ENCODE data around the gene EVC.

Gene EVC

DNA sequence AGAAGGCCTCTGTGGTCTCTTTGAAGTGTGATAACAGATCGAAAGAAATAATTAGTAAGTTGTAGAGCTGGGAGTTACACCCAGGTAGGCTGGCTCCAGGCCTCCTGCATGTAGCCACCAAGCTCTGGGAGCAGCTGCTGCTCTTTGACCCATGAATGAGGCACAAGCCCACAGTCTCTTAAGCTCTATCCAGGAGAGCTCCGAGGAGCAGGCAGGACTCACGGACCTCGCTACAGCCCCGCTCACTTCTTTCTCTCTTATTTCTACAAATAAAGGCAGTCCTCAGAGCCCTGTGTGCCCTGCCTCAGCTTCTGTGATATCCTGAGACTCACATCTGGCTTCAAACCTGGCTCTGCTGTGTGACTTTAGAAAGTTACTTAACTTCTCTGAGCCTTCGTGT lies 86.9 kb downstream of the EVC start:
- peaks cover 0 to 18% (median 0%) of the 10 kb centered on the region in 11 experiments; a peak in 1 of 22 replicates for H4K20me1 ChIP-seq
- H3K4me3 ChIP-seq: no peak overlapping the region
- TF ChIP-seq Cebpa-rat (IDR thresholded peaks at IDR 0.05): no peak
- H3K27me3 ChIP-seq: no peaks in the 10 kb centered on the region
- no peak overlapping the region for H3K4me2 ChIP-seq
- H3K36me3 ChIP-seq: peaks cover 6 to 49% (median 25%) of the 10 kb centered on the region in 11 experiments; a peak in 19 of 22 replicates
- peaks cover 0 to 13% (median 7%) of the 10 kb centered on the region in 11 experiments; a peak in 12 of 22 replicates for H3K9me3 ChIP-seq (replicated peaks in 1 of 11)
- no peak overlapping the region for H3K9ac ChIP-seq
- H3K27ac ChIP-seq: no peak overlapping the region
- no peaks in the 10 kb centered on the region for H3K4me1 ChIP-seq

- Histone ChIP-seq H3K4me1 (no peaks in the 10 kb centered on the region), H3K4me3 (no peak overlapping the region), H3K27ac (no peak overlapping the region), H3K9me3 (replicated peaks in 1 of 11) (peaks cover 0 to 14% (median 7%) of the 10 kb centered on the region in 11 experiments; a peak in 12 of 22 replicates), H4K20me1 (peaks cover 0 to 18% (median 0%) of the 10 kb centered on the region in 11 experiments; a peak in 1 of 22 replicates), H3K9ac (no peak overlapping the region), H3K4me2 (no peak overlapping the region), H3K27me3 (no peaks in the 10 kb centered on the region), H3K36me3 (peaks cover 6 to 55% (median 26%) of the 10 kb centered on the region in 11 experiments; a peak in 19 of 22 replicates)
- no peak for TF ChIP-seq Cebpa-rat (IDR thresholded peaks at IDR 0.05)
Measured at GRCh38 chr4:5798462-5798861, 87.5 kb downstream of the EVC start.

DNA sequence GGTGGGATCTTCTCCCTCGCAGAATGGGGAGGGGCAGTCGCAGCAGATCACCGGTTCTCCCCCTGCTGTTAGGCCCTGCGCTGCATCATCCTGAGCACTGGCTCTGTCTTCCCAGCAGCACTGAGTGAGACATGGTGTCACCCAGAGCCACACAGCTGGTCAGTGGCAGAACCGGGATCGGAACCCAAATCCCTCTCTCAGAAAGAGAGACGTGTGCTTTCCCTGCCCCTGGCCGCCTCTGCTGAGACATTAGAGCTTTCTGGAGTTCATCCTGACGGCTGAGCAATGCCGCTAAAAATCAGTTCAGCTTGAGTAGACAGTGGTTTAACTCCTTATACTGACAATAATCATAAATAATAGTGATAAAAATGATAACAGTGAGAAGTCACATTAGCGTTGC lies 87.9 kb downstream of the EVC start:
- no peak overlapping the region for H3K4me3 ChIP-seq
- H3K9me3 ChIP-seq (replicated peaks in 1 of 11): peaks cover 0 to 14% (median 7%) of the 10 kb centered on the region in 11 experiments; a peak in 12 of 22 replicates
- no peak overlapping the region for H3K9ac ChIP-seq
- H3K27me3 ChIP-seq: no peaks in the 10 kb centered on the region
- H3K36me3 ChIP-seq: peaks cover 6 to 60% (median 26%) of the 10 kb centered on the region in 11 experiments; a peak in 19 of 22 replicates
- no peak overlapping the region for H3K4me2 ChIP-seq
- no peak for TF ChIP-seq Cebpa-rat (IDR thresholded peaks at IDR 0.05)
- peaks cover 0 to 18% (median 0%) of the 10 kb centered on the region in 11 experiments; a peak in 1 of 22 replicates for H4K20me1 ChIP-seq
- H3K27ac ChIP-seq: no peak overlapping the region
- no peaks in the 10 kb centered on the region for H3K4me1 ChIP-seq

GRCh38 chr4:5799406-5799805 lies 88.4 kb downstream of the EVC start:
- Histone ChIP-seq H3K4me3 (no peak overlapping the region), H4K20me1 (peaks cover 0 to 18% (median 0%) of the 10 kb centered on the region in 11 experiments; a peak in 1 of 22 replicates), H3K4me1 (no peaks in the 10 kb centered on the region), H3K27me3 (no peaks in the 10 kb centered on the region), H3K9ac (no peak overlapping the region), H3K36me3 (peaks cover 6 to 65% (median 27%) of the 10 kb centered on the region in 11 experiments; a peak in 19 of 22 replicates), H3K27ac (no peak overlapping the region), H3K9me3 (replicated peaks in 1 of 11) (peaks cover 0 to 14% (median 7%) of the 10 kb centered on the region in 11 experiments; a peak in 12 of 22 replicates), H3K4me2 (no peak overlapping the region)
- no peak for TF ChIP-seq Cebpa-rat (IDR thresholded peaks at IDR 0.05)

GRCh38 chr4:5800496-5800895 lies 89.5 kb downstream of the EVC start:
- Histone ChIP-seq H3K4me2 (no peak overlapping the region), H3K4me3 (no peak overlapping the region), H4K20me1 (peaks cover 0 to 18% (median 0%) of the 10 kb centered on the region in 11 experiments; a peak in 1 of 22 replicates), H3K9me3 (replicated peaks in 1 of 11) (peaks cover 0 to 7% (median 2%) of the 10 kb centered on the region in 11 experiments; a peak in 12 of 22 replicates), H3K9ac (no peak overlapping the region), H3K4me1 (peaks cover 0 to 4% (median 0%) of the 10 kb centered on the region in 10 experiments; a peak in 1 of 20 replicates), H3K27me3 (no peaks in the 10 kb centered on the region), H3K27ac (no peak overlapping the region), H3K36me3 (peaks cover 0 to 65% (median 23%) of the 10 kb centered on the region in 11 experiments; a peak in 16 of 22 replicates)
- TF ChIP-seq Cebpa-rat (IDR thresholded peaks at IDR 0.05): no peak

GRCh38 chr4:5801696-5802095 lies 90.7 kb downstream of the EVC start:
- no peak for TF ChIP-seq Cebpa-rat (IDR thresholded peaks at IDR 0.05)
- Histone ChIP-seq H3K9me3 (replicated peaks in 1 of 11) (peaks cover 0 to 6% (median 0%) of the 10 kb centered on the region in 11 experiments; a peak in 2 of 22 replicates), H3K4me1 (peaks cover 0 to 7% (median 0%) of the 10 kb centered on the region in 10 experiments; a peak in 1 of 20 replicates), H3K4me2 (no peak overlapping the region), H3K36me3 (peaks cover 5 to 55% (median 19%) of the 10 kb centered on the region in 11 experiments; a peak in 16 of 22 replicates), H4K20me1 (peaks cover 0 to 16% (median 0%) of the 10 kb centered on the region in 11 experiments; a peak in 1 of 22 replicates), H3K27me3 (no peaks in the 10 kb centered on the region), H3K4me3 (no peak overlapping the region), H3K9ac (no peak overlapping the region), H3K27ac (no peak overlapping the region)

DNA sequence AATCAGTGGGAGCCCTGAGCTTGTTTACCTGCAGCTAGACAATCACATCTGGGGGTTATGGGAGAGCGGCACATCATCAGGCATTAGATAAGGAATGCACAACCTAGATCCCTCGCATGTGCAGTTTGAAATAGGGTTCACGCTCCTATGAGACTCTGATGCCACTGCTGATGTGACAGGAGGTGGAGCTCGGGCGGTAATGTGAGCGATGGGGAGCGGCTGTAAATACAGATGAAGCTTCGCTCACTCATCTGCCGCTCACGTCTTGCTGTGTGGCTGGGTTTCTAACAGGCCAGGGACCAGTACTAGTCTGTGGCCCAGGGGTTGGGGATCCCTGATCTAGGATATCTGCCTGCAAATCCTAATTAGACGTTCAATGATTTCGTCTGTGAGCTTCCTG lies 91.6 kb downstream of the EVC start:
- Histone ChIP-seq H4K20me1 (peaks cover 0 to 14% (median 0%) of the 10 kb centered on the region in 11 experiments; a peak in 1 of 22 replicates), H3K4me1 (peaks cover 0 to 11% (median 4%) of the 10 kb centered on the region in 10 experiments; a peak in 8 of 20 replicates), H3K27ac (no peak overlapping the region), H3K4me3 (no peak overlapping the region), H3K9me3 (replicated peaks in 1 of 11) (peaks cover 0 to 6% (median 0%) of the 10 kb centered on the region in 11 experiments; a peak in 2 of 22 replicates), H3K4me2 (no peak overlapping the region), H3K27me3 (no peaks in the 10 kb centered on the region), H3K36me3 (peaks cover 0 to 46% (median 20%) of the 10 kb centered on the region in 11 experiments; a peak in 16 of 22 replicates), H3K9ac (no peak overlapping the region)
- no peak for TF ChIP-seq Cebpa-rat (IDR thresholded peaks at IDR 0.05)

DNA sequence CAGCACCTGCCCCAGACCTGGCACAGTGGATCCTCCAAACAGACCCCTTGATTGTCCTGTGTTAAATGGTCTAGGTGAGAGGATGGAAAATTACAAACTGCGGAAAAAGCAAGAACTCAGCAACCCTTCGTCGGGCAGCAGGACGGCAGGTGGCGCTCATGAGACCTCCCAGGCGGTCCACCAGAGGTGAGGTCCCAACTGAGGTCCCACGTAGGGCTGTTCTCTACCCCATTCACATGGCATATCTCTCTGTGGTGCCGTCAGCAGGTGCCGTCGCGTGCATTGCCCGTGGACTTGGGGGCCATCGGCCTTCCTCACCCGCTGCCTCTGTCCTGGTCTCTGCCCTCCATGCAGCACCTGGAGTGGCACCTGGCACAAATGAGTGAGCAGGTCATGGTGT lies 93.7 kb downstream of the EVC start:
- Histone ChIP-seq H3K27ac (no peak overlapping the region), H3K27me3 (no peaks in the 10 kb centered on the region), H3K9ac (no peak overlapping the region), H3K4me2 (no peak overlapping the region), H3K9me3 (replicated peaks in 1 of 11) (peaks cover 0 to 6% (median 0%) of the 10 kb centered on the region in 11 experiments; a peak in 2 of 22 replicates), H3K4me3 (no peak overlapping the region), H3K4me1 (peaks cover 0 to 30% (median 20%) of the 10 kb centered on the region in 10 experiments; a peak in 16 of 20 replicates), H4K20me1 (peaks cover 0 to 13% (median 0%) of the 10 kb centered on the region in 11 experiments; a peak in 4 of 22 replicates), H3K36me3 (peaks cover 0 to 54% (median 29%) of the 10 kb centered on the region in 11 experiments; a peak in 20 of 22 replicates)
- TF ChIP-seq Cebpa-rat (IDR thresholded peaks at IDR 0.05): no peak

DNA sequence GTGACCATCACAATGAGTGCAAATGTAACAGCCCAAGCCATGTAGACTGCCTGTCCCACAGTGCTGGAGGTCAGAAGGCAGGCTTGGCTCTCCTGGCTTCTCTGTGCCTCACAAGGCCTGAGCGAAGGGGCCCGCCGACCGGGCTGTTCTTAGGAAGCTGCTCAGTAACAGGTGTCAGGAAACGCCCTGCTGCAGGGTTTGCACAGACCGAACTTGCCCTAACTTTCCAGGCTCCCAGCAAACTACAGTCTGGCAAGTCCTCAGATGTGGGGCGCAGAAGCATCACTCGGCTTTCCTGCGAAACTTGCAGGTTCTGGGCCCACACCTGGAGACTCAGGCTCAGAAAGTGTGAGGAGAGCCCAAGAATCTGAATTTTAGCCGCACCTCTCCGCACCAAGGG lies 94.3 kb downstream of the EVC start:
- Histone ChIP-seq H4K20me1 (peaks cover 0 to 19% (median 0%) of the 10 kb centered on the region in 11 experiments; a peak in 4 of 22 replicates), H3K4me2 (no peak overlapping the region), H3K27ac (no peak overlapping the region), H3K4me1 (peaks cover 0 to 35% (median 22%) of the 10 kb centered on the region in 10 experiments; a peak in 16 of 20 replicates), H3K27me3 (no peaks in the 10 kb centered on the region), H3K4me3 (no peak overlapping the region), H3K9me3 (replicated peaks in 1 of 11) (peaks cover 0 to 6% (median 0%) of the 10 kb centered on the region in 11 experiments; a peak in 2 of 22 replicates), H3K36me3 (peaks cover 4 to 60% (median 35%) of the 10 kb centered on the region in 11 experiments; a peak in 21 of 22 replicates), H3K9ac (no peak overlapping the region)
- TF ChIP-seq Cebpa-rat (IDR thresholded peaks at IDR 0.05): no peak
